Stimulated activated CD8-positive, alpha-beta memory T cell treated with anti-CD3 and anti-CD28 coated beads, Interleukin-4, amount 100 ng/mL, for 4 hours (primary cell): ENCODE data around the gene PPM1N.
A peak's percentile ranks its signal among the peaks of the same experiment; 100 is the strongest.

Experiments used
- DNase-seq, 2 donors: peaks; one replicate each; pipeline ENCODE4 v3.0.0-alpha.2; 2020; ENCODE audit warnings: low read depth in 2 of 2, low spot score in 1 of 2

The PPM1N gene

GRCh38 chr19:45469945-45470761 is 28.1 kb upstream of the PPM1N start:
- no peak for DNase-seq

GRCh38 chr19:45470762-45471081 is 27.5 kb upstream of the PPM1N start:
- DNase-seq, result no peak

GRCh38 chr19:45471111-45471930 is 26.9 kb upstream of the PPM1N start:
- no peak for DNase-seq

GRCh38 chr19:45471931-45472562 is 26.2 kb upstream of the PPM1N start:
- no peak for DNase-seq

DNA sequence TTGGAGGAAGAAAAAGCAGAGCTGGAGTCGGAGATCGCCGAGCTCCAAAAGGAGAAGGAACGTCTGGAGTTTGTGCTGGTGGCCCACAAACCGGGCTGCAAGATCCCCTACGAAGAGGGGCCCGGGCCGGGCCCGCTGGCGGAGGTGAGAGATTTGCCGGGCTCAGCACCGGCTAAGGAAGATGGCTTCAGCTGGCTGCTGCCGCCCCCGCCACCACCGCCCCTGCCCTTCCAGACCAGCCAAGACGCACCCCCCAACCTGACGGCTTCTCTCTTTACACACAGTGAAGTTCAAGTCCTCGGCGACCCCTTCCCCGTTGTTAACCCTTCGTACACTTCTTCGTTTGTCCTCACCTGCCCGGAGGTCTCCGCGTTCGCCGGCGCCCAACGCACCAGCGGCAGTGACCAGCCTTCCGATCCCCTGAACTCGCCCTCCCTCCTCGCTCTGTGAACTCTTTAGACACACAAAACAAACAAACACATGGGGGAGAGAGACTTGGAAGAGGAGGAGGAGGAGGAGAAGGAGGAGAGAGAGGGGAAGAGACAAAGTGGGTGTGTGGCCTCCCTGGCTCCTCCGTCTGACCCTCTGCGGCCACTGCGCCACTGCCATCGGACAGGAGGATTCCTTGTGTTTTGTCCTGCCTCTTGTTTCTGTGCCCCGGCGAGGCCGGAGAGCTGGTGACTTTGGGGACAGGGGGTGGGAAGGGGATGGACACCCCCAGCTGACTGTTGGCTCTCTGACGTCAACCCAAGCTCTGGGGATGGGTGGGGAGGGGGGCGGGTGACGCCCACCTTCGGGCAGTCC is 25.5 kb upstream of the PPM1N start:
- no peak for DNase-seq

DNA sequence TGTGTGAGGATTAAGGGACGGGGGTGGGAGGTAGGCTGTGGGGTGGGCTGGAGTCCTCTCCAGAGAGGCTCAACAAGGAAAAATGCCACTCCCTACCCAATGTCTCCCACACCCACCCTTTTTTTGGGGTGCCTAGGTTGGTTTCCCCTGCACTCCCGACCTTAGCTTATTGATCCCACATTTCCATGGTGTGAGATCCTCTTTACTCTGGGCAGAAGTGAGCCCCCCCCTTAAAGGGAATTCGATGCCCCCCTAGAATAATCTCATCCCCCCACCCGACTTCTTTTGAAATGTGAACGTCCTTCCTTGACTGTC is 24.9 kb upstream of the PPM1N start:
- DNase-seq, result no peak

- no peak for DNase-seq
These were observed 24.3 kb upstream of the PPM1N start for GRCh38 chr19:45473682-45474605.

DNA sequence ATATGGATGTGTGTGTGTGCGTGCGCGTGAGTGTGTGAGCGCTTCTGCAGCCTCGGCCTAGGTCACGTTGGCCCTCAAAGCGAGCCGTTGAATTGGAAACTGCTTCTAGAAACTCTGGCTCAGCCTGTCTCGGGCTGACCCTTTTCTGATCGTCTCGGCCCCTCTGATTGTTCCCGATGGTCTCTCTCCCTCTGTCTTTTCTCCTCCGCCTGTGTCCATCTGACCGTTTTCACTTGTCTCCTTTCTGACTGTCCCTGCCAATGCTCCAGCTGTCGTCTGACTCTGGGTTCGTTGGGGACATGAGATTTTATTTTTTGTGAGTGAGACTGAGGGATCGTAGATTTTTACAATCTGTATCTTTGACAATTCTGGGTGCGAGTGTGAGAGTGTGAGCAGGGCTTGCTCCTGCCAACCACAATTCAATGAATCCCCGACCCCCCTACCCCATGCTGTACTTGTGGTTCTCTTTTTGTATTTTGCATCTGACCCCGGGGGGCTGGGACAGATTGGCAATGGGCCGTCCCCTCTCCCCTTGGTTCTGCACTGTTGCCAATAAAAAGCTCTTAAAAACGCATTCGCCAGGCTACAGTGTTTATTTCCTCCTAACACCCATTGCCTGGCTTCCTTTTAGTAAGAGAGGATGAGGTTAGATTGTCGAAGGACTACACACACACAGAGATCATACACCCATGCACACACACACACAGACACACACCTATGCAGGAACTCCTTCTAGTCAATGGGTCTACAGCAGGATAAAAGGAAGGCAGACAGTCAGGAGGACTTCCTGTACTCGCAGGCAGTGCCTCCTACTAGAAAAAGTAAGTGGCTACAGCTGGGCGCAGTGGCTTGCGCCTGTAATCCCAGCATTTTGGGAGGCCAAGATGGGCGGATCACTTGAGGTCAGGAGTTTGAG is 23.4 kb upstream of the PPM1N start:
- no peak for DNase-seq

DNA sequence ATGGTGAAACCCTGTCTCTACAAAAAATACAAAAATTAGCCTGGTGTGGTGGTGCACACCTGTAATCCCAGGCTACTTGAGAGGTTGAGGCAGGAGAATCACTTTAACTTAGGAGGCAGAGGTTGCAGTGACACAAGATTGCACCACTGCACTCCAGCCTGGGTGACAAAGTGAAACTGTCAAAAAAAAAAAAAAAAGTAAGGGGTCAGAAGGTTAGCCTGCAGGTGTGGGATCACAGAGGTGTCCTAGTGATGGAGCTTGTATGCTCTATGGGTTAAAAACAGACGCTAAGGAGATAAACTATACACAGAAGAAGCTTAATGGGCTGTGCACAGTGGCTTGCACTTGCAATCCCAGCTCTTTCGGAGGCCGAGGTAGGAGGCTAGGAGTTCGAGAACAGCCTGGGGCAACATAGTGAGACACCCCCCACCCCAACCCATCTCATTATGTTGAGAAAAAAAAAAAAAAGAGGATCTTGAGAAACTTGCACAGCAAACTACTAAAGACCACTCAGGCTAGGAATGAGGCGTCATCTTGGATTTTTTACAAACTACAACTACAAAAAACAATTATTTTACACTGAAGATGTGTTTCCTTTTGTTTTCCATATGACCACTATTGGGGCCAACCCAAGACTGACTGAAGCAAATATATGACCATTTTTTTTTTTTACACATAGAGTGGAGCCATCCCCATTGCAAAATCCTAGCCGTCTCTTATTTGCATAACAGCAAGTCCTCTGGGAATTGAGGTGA is 22.5 kb upstream of the PPM1N start:
- no peak for DNase-seq

DNA sequence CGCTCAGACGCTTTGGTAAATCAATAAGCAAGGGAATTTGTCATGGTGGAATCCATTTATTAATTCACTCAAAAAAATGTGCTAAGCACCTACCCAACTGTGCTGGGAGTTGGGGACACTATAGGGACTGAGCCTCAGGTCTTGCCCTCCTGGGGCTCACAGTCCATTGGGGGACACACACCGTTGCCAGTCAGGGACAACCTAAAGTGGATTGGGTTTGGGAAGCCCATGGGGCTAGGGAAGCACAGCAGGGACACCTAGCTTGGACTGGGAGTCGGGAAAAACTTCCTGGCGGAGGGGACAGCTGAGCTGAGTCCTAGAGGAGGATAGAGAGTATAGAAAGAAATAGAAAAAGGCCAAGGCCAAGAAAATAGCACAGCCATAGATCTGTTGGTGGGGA is 21.9 kb upstream of the PPM1N start:
- DNase-seq, result no peak

- no peak for DNase-seq
These were observed 21.1 kb upstream of the PPM1N start for GRCh38 chr19:45477186-45477585.

DNA sequence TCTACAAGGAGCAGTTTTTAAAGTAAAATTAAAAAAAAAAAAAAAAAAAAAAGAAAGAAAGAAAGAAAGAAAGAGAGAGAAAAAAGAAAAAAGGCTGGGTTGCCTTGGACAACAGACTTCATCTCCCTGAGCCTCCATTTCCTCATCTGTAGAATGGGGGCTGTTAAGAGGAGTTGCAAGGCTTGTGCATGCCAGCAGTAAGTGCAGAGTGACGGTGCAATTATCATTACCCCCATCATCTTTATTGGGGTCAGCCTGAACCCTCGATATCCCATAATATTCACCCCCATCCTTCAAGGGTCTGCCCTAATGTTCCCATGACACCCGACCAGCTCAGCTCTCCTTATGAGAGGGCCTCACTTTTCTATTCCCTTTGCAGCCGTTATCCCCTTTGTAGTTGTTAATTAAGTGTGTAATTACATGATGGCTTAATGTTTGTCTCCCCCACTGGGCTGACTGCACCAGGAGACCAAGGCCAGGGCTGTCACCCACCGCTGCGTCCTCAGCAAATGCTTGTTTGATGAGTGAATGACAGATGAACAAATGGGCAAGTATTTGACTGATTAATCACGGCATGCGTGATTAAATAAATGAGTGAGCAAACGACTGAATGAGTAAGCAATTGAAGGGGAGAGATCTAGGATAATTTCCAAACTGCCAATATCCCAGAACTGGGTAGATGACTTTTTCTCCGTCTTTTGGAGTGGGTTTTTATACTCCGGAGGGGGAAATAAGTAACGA is 20.4 kb upstream of the PPM1N start:
- no peak for DNase-seq

- peak; percentile 78 to 85 for DNase-seq
These were observed 19.6 kb upstream of the PPM1N start for GRCh38 chr19:45478454-45479238.

GRCh38 chr19:45483033-45483432 is 15.2 kb upstream of the PPM1N start:
- no peak for DNase-seq

DNA sequence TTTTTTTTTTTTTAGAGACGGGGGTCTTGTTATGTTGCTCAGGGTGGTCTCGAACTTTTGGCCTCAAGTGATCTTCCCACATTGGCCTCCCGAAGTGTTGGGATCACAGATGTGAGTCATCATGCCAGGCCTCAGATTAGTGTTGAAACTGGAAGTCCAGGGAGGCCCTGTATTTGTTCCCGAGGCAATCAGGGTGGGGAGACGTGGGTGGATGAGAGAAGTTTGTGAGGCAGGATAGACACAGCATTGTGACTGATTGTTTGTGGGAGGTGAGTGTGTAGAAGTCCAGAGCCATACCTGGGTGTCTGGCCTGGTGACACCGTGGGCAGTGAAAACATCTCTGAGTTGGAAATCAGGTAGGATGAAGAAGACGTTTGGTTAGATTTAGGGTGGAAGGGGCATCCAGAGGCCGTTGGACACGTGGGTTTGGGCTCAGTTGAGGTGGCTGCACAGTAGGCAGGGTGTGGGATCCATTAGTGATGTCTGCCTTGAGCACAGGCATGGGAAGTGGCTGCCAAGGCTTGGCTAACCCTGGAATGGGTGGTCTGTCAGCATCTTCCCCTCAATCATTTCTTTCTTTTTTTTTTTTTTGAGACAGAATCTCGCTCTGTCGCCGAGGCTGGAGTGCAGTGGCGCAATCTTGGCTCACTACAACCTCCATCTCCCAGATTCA is 13.8 kb upstream of the PPM1N start:
- DNase-seq, result no peak

- DNase-seq, result peak; percentile 95 to 96
These were observed 12.8 kb upstream of the PPM1N start for GRCh38 chr19:45485305-45486077.
